GM12801 (cell line): ENCODE measurements around the gene KRT28.

ENCODE experiments used
- TF ChIP-seq, protein P1 (sequence below): IDR thresholded peaks from one replicate; pipeline ENCODE4 v1.5.1; 2011; ENCODE audit warnings: control low read depth; ENCODE audit not compliant: insufficient read length; ENCODE audit errors: extremely low read depth

Gene KRT28

DNA sequence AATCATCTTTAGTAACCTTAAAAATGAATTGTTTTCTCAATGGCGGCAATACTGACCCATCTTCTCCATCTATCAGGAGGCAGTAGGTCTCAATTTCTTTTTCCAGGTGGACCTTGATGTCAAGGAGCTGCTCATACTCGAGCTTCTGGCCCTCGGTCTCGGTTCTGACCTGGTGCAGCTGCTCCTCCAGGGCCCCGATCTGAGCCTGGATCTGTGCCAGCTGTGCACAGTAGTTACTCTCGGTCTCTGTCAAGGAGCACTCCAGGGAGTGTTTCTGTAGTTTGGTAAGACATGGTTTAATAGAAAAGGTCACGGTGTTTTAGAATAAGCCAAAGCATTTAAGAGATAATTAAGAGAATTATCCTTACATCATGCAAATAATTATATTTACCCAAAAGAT is 22.3 kb downstream of the KRT28 start:
- TF ChIP-seq, protein P1, sequence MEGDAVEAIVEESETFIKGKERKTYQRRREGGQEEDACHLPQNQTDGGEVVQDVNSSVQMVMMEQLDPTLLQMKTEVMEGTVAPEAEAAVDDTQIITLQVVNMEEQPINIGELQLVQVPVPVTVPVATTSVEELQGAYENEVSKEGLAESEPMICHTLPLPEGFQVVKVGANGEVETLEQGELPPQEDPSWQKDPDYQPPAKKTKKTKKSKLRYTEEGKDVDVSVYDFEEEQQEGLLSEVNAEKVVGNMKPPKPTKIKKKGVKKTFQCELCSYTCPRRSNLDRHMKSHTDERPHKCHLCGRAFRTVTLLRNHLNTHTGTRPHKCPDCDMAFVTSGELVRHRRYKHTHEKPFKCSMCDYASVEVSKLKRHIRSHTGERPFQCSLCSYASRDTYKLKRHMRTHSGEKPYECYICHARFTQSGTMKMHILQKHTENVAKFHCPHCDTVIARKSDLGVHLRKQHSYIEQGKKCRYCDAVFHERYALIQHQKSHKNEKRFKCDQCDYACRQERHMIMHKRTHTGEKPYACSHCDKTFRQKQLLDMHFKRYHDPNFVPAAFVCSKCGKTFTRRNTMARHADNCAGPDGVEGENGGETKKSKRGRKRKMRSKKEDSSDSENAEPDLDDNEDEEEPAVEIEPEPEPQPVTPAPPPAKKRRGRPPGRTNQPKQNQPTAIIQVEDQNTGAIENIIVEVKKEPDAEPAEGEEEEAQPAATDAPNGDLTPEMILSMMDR = no peak

DNA sequence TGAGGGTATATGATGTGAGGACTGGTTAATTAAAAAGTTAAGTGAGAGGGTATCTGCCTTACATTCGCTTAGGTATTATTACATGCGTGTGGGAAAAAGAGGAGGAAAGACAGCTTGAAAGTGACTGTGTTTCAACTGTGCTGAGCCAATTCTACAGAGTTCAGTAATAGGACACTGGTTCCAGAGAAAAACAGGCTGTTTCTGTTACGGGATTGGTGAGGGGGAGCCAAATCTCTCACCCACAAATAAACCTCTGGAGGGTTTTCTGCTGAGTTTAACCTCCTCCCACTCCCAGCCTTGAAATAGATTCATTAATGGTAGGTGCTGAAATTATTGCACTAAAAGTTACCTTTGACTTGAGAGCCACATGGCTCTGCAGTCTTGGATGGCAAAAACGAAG is 23.8 kb downstream of the KRT28 start:
- TF ChIP-seq, protein P1 = no peak

DNA sequence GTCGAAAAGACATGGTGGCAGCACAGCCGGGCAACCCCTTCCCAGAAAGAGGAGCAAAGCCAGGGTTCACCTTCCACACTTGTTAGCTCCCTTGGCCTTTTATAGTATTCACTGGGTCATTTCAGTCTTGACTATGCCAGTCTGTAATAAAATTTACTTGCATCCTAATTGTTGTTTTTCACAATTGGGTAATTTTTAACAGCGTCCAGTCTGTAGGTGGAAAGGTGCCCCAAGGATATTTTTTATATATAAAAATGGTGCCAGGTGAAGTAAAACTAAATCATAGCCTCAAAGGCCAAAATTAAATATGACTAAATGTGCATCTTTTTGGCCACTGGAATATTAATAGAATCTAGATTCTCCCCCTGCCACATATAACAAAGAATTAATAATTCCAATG is 27.7 kb downstream of the KRT28 start, which contains the start of gene KRT26:
Gene KRT26 (minus strand): TSS at position 101 of the 400 bp plus-strand sequence. CDS start 88 bp downstream, at position 13.
- TF ChIP-seq, protein P1 = no peak

DNA sequence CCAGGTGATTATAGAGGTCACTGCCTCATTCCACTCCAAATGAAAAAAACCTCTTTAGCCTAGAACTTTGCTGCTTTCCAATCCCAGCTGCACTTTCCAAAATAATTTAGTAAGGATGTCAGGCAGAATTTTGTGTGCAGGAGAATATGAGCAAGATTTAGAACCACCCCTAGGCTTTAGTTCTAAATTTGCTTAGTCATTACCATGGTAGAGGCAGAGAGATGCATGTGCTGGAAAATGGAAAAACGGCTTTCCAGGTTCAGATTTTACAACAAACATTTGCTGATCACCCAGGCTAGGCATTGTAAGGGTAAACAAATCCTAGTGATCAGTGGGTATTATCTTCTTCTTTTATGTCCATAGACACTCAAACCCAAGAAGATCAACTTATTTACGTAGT is 34.1 kb downstream of the KRT28 start:
- TF ChIP-seq, protein P1 = no peak

DNA sequence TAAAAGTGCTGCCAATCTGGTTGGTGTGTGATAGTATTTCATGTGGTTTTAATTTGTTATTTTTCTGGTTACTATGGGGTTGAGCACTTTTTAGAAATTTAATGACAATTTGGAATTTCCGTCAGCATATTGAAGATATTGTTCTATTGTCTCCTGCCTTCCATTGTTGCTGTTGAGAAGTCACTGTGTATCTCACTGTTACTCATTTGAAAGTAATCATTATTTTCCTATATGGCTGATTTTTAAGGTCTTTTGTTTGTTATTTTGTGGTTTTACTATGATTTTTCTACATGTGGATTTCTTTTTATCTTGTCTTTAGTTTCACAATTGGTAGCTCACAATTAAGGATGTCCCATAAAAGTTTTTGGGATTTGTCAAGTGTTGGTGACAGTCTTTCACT is 36.0 kb downstream of the KRT28 start:
- TF ChIP-seq, protein P1 = no peak

DNA sequence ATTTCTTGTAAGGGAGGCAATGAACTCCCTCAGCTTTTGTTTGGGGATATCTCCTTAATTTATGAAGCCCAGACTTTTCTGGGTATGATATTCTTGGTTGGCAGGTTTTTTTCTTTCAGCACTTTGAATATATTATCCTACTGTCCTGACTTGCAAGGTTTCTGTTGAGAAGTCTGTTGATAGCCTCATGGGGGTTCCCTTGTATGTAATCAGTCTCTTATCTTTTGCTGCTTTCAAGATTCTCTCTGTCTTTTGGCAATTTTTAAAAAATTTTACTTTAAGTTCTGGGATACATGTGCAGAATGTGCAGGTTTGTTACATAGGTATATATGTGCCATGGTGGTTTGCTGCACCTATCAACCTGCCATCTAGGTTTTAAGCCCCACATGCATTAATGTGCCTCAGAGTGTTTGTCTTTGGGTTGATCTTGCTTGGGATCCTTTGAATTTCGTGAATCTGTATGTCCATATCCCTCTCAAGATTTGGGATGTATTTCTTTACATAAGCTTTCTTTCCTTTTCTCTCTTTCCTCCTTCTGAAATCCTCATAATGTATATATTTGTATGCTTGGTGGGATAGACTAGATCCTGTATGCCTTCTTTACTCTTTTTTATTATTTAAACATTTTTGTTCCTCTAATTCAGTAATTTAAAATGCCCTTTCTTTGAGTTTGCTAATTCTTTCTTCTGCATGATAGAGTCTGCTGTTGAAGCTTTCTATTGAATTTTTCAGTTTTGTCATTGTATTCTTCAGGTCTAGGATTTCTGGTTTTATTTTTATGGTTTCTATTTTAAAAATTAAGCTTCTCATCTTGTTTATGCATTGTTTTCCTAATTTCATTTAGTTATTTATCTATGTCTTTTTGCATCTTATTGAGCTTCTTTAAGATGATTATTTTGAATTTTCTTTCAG is 39.4 kb downstream of the KRT28 start:
- TF ChIP-seq, protein P1 = no peak

DNA sequence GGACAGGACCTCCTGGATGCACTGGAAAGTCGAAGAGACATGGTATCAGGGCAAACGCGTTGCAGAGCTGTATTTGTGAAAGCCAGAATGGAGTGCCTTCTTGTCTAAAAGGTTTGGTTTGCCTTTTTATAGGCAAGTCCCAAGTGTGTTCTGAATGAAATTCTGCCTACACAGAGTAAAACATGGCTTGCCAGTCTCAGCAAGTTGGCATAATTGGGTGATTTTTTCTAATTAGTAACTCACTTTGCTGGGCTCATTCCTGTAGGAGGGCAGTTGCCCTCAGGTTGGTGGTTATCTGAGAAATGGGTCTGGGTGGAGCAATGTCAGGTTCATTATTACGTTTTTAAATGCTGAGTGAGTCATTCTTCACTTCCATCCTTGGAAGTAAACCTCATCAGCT is 44.5 kb downstream of the KRT28 start, which contains the start of gene KRT25:
Gene KRT25 (minus strand): TSS at position 101 of the 400 bp plus-strand sequence. CDS start 60 bp downstream, at position 41.
- TF ChIP-seq, protein P1 = no peak
